ENCODE results near the gene GLIS1. TPM values are rescaled to one million over a fixed set of nuclear protein-coding genes. Genes with fewer than 3 reads are reported as not detected.

GLIS1 gene
- total and polyA plus RNA-seq, 2 donors: 0.42 to 2.0 TPM

DNA sequence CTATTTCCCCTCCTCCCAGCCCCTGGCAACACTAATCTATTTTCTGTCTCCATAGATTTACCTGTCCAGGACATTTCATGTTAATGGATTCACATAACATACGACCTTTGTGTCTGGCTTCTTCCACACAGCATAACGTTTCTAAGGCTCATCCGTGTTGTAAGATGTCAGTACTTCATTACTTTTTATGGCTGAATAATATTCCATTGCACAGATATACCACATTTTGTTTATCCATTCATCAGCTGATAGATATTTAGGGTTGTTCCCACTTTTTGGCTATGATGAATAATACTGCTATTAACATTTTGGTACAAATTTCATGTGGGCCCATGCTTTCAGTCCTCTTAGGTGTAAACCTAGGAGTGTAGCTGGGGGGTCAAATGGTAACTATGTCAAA lies 38.2 kb downstream of the GLIS1 start:
- Histone ChIP-seq H3K27ac (ENCODE audit: low read depth) (no peak overlapping the region), H3K4me3 (ENCODE audit: low read depth, low read length) (no peak overlapping the region), H3K36me3 (ENCODE audit: insufficient read depth) (no peaks in the 10 kb centered on the region), H3K4me1 (ENCODE audit: insufficient read depth) (no peaks in the 10 kb centered on the region)
- 98% methylated on average over 3 of the region's 3 CpGs for WGBS
- DNase-seq (ENCODE audit: extremely low spot score): no peak

DNA sequence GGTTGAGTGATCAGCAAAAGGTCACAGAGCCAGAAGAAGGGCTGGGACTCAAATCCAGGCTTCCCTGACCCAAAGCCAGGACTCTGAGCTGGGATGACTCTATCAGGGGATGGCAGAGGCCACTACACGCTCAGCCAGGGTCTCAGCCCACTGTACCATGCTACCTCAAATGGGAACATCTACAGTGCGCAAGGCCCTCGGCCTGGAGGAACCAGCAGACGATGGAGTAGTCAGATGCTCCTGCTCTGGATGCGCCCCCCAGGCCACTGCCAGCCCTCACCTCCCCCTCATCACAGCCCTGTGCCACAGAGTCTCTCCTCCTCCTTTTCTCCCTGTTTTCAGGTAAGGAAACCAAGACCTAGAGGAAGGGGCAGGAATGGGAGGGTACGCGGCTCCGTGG lies 39.0 kb downstream of the GLIS1 start:
- no peak overlapping the region for H3K27ac ChIP-seq (ENCODE audit: low read depth)
- H3K4me3 ChIP-seq (ENCODE audit: low read depth, low read length): no peak overlapping the region
- no peaks in the 10 kb centered on the region for H3K36me3 ChIP-seq (ENCODE audit: insufficient read depth)
- H3K4me1 ChIP-seq (ENCODE audit: insufficient read depth): no peaks in the 10 kb centered on the region
- no peak for DNase-seq (ENCODE audit: extremely low spot score)
- 95% methylated on average over 8 of the region's 8 CpGs for WGBS

DNA sequence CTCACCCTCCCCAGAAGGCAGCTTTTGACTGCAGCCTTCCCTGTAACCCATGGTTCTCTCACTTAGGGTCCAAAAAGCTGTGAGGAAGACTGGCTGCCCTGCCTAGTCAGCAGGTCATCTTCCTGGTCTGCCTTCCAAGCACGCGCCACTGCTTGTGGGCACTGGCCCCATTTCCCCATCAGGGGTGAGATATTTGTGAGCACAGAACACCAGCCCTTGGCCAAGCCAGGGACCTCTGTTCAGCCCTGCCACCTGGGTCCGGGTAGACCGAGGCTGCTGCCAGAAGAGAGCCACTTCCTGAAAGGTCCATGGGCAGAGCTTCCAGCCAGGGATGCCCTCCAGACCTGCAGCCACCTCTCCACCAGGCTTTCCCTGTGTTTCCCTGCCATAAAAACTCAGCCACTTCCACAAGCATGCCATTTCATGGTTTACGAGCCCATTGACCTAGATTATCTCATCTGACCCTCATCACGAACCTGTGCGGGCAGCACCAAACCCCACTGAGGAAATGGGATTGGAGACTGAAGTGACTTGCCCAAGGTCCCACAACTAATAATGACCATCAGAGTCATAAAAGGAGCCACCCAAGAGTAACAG lies 40.5 kb downstream of the GLIS1 start:
- 67% methylated on average over 7 of the region's 7 CpGs for WGBS
- Histone ChIP-seq H3K4me3 (ENCODE audit: low read depth, low read length) (no peak overlapping the region), H3K27ac (ENCODE audit: low read depth) (no peak overlapping the region), H3K4me1 (ENCODE audit: insufficient read depth) (no peaks in the 10 kb centered on the region), H3K36me3 (ENCODE audit: insufficient read depth) (no peaks in the 10 kb centered on the region)
- no peak for DNase-seq (ENCODE audit: extremely low spot score)

DNA sequence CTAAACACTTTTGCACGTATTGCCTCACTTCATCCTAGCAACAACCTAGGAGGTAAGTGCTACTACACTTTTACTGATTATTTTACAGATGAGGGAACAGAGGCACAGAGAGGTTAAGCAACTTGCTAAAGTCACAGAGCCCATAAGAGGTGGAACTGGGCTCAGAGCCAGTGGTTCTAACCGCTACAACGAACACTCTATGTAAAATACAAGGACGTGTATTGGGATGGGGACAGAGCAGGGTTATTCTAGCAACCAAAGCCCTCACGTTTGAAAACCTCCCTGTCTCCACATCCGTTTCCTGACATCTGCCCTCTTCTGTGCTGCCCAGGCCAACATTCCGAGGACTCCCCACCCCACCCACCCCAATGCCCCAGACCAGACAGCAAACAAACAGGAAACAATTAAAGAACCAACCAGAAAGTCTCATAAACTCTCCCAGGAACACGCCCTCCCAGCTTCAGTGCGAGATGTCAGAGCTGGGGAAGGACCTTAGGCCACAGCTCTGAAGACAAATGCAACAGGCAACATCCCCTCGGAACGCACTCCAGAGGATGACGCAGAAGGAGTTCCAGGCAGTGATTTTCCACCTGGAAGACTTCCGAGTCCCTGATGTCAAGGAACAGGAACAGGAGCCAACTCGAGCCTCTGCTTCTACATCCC lies 41.1 kb downstream of the GLIS1 start:
- DNase-seq (ENCODE audit: extremely low spot score): no peak
- H3K27ac ChIP-seq (ENCODE audit: low read depth): no peak overlapping the region
- no peaks in the 10 kb centered on the region for H3K36me3 ChIP-seq (ENCODE audit: insufficient read depth)
- no peaks in the 10 kb centered on the region for H3K4me1 ChIP-seq (ENCODE audit: insufficient read depth)
- WGBS: 30% methylated on average over 14 of the region's 14 CpGs
- no peak overlapping the region for H3K4me3 ChIP-seq (ENCODE audit: low read depth, low read length)

DNA sequence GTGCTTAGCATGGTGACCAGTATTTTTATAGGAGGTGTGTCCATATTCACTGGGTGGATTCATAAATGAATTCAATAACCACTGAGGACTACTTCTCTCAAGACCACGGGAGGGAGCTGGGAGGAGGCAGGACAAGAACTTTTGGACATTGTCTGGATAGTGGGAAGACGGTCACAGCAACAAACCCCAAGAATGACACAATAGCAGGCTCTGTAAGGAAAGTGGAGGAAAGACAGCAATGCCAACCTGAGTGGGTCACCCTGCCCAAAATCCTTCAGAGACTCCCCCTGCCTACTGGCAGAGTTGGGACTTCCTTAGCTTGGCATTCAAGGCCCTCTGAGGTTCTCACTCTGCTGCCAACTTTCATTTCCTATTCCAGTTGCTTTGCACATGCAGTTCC lies 42.0 kb downstream of the GLIS1 start:
- 87% methylated on average over 2 of the region's 2 CpGs for WGBS
- no peak overlapping the region for H3K4me3 ChIP-seq (ENCODE audit: low read depth, low read length)
- H3K36me3 ChIP-seq (ENCODE audit: insufficient read depth): no peaks in the 10 kb centered on the region
- DNase-seq (ENCODE audit: extremely low spot score): no peak
- H3K27ac ChIP-seq (ENCODE audit: low read depth): no peak overlapping the region
- H3K4me1 ChIP-seq (ENCODE audit: insufficient read depth): no peaks in the 10 kb centered on the region

DNA sequence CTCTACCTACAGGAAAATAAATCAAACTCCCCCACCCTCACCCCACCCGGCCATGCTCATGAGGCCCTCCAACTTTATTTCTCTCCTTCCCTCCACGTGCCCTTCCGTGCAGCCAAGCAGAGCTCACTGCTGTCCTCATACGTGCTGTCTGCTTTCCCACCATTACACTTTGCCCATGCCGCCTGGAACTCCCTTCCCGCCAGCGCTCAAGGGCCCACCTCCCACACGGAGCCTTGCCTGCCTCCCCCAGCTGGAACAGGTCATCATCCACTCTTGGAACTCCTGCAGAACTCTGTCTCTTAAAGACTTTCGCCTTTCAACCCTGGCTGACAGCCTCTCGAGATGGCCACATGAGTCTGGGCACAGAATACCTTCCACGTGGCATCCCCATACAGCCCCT lies 42.4 kb downstream of the GLIS1 start:
- H3K27ac ChIP-seq (ENCODE audit: low read depth): no peak overlapping the region
- no peaks in the 10 kb centered on the region for H3K4me1 ChIP-seq (ENCODE audit: insufficient read depth)
- WGBS: 91% methylated on average over 11 of the region's 11 CpGs

DNA sequence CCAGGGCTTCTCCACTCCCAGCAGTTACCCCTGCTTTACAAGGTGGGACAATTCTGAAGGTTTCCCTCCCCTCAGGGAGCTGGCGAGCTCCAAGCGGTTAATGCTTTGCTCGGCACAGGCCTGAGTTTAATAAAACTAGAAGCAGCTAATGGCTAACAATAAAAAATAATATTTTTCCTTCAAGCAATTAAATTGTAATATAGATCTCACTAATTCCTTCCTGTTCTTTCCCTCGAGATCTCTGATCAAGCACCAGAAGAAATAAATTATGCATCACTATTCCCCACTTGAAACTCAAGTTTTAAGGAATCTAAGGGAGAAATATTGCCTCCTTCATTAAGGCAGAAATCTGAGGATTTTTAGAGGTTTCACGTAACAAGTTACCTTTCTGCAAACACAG lies 42.9 kb downstream of the GLIS1 start:
- H3K36me3 ChIP-seq (ENCODE audit: insufficient read depth): no peaks in the 10 kb centered on the region
- WGBS: 93% methylated on average over 5 of the region's 5 CpGs
- H3K27ac ChIP-seq (ENCODE audit: low read depth): no peak overlapping the region
- no peak for DNase-seq (ENCODE audit: extremely low spot score)
- H3K4me1 ChIP-seq (ENCODE audit: insufficient read depth): no peaks in the 10 kb centered on the region
- H3K4me3 ChIP-seq (ENCODE audit: low read depth, low read length): no peak overlapping the region

More for the DNA sequence above, 42.4 kb downstream of the GLIS1 start:
- H3K4me3 ChIP-seq (ENCODE audit: low read depth, low read length): no peak overlapping the region
- DNase-seq (ENCODE audit: extremely low spot score): no peak
- H3K36me3 ChIP-seq (ENCODE audit: insufficient read depth): no peaks in the 10 kb centered on the region

DNA sequence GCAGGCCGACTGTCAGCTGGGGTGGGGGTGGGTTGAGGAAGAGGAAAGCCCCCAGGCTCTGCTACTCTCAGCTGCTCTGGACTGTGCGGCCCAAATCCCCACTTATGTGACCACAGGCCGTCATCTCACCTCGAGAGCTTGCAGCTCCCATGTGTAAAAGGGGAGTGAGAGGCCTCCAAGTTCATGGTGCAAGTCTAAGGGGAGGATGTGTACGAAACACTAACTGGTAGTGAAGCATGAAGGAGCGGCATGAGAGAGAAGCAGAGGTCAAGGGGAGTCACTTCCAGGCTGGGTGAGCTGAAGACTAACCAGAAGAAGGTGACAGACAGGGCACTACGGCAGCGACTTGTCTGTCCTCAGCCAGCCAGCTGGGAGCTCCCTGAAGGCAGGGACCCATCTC lies 43.8 kb downstream of the GLIS1 start:
- WGBS: 86% methylated on average over 8 of the region's 8 CpGs
- Histone ChIP-seq H3K27ac (ENCODE audit: low read depth) (no peak overlapping the region), H3K4me1 (ENCODE audit: insufficient read depth) (no peaks in the 10 kb centered on the region), H3K36me3 (ENCODE audit: insufficient read depth) (no peaks in the 10 kb centered on the region), H3K4me3 (ENCODE audit: low read depth, low read length) (no peak overlapping the region)
- DNase-seq (ENCODE audit: extremely low spot score): no peak

DNA sequence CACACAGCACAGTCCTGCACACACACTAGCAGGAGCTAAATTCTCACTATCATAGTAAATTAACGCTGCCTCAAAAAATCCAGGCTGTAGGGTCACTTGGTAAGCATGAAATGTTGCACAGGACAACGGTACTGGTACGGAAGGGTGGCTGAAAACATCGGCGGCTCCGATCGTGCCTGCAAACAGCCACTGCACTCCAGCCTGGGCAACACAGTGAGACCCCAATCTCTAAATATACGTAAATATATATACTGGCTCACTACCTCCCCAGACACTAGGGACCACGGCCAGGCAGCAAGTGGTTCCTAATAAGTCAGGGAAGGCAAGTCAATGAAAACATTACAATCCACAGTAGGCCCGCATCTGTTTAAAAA lies 44.3 kb downstream of the GLIS1 start:
- no peak for DNase-seq (ENCODE audit: extremely low spot score)
- 93% methylated on average over 10 of the region's 10 CpGs for WGBS
- no peaks in the 10 kb centered on the region for H3K36me3 ChIP-seq (ENCODE audit: insufficient read depth)

DNA sequence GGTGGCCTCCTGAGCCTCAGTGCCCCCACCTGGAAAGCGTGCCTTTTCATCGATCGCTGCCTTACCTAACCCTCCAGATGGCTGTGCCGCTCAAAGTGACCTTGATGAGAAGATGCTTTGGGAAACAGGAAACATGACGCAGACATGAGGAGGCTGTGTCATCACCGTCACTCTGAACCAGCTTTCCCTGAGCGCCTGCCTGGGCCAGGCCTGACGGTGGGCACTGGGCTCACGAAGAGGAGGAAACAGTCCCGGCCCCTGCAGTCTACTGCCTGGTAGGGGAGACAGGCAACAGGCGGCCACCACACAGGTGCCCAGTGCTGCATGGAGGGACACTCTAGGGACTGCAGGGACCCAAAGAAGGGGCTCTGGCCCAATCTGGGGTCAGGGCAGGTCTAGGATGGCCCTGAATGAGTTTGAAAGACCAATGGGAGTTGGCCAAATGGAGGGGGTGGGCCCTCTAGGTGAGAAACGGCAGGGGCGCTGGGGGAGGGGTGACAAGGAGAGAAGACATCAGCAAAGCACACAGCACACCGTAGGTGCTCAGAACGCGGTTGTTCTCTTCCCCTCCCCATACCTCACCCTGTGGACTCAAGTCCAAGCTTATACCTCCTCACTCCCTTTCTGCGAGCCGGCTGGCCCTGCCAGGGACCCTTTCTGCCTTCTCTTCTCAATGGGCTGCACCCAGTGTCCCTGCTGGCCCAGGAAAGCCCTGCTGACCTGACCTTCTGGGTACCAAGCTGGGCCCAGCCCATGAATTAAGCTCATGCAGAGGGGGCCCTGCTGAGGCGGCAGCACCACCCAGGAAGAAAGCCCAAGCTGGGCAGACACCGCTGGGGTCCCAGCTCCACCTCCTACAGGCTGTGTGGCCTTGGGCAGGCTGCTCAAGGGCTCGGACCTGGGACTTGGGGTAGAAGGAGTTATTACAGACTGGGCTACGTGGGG lies 44.9 kb downstream of the GLIS1 start:
- Histone ChIP-seq H3K4me1 (ENCODE audit: insufficient read depth) (no peaks in the 10 kb centered on the region), H3K27ac (ENCODE audit: low read depth) (no peak overlapping the region), H3K36me3 (ENCODE audit: insufficient read depth) (no peaks in the 10 kb centered on the region), H3K4me3 (ENCODE audit: low read depth, low read length) (no peak overlapping the region)
- WGBS: 88% methylated on average over 22 of the region's 22 CpGs
- DNase-seq (ENCODE audit: extremely low spot score): no peak

More for the DNA sequence above, 44.3 kb downstream of the GLIS1 start:
- H3K4me1 ChIP-seq (ENCODE audit: insufficient read depth): no peaks in the 10 kb centered on the region
- H3K4me3 ChIP-seq (ENCODE audit: low read depth, low read length): no peak overlapping the region
- no peak overlapping the region for H3K27ac ChIP-seq (ENCODE audit: low read depth)

DNA sequence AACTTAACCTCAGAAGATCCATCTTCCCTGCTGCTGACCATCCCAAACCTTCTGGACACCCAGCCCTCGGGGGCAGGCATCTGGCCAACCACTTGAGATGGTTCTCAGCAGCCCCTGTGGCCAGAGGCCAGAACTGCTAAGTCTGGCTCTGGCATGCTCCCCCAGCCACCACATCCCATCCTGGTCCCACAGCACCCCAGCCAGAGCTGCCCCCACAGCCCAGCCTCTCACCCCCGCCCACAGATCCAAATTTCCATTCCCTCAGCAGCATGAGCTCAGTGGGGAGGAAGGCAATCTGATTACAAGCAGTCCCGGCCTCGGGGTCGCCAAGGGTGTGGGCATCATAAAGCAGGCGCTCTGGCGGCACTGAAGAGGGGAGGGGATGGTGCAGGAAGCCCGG lies 45.6 kb downstream of the GLIS1 start:
- 55% methylated on average over 8 of the region's 8 CpGs for WGBS
- Histone ChIP-seq H3K36me3 (ENCODE audit: insufficient read depth) (no peaks in the 10 kb centered on the region), H3K4me1 (ENCODE audit: insufficient read depth) (no peaks in the 10 kb centered on the region), H3K27ac (ENCODE audit: low read depth) (no peak overlapping the region), H3K4me3 (ENCODE audit: low read depth, low read length) (no peak overlapping the region)
- DNase-seq (ENCODE audit: extremely low spot score): no peak

DNA sequence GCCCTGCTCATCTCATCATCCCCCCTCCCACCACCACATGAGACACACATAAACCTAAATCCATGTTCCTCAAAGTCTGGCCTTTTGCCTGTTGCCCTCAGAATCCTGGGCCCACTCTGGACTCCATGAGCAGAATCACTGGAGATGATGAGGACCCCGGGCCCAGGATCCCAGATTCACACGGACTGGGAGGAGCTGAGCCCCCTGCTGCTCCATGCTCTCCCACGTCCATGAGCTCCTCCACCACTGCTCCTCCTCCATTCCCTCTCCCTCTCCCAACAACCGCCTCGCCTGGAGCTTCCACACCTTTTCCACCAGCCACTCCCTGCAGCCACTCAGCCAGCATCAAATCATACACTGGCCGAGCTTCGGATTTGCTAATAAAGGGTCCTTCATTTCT lies 47.6 kb downstream of the GLIS1 start:
- WGBS: 84% methylated on average over 7 of the region's 7 CpGs
- Histone ChIP-seq H3K4me3 (ENCODE audit: low read depth, low read length) (no peak overlapping the region), H3K27ac (ENCODE audit: low read depth) (no peak overlapping the region), H3K4me1 (ENCODE audit: insufficient read depth) (no peaks in the 10 kb centered on the region), H3K36me3 (ENCODE audit: insufficient read depth) (no peaks in the 10 kb centered on the region)
- no peak for DNase-seq (ENCODE audit: extremely low spot score)

DNA sequence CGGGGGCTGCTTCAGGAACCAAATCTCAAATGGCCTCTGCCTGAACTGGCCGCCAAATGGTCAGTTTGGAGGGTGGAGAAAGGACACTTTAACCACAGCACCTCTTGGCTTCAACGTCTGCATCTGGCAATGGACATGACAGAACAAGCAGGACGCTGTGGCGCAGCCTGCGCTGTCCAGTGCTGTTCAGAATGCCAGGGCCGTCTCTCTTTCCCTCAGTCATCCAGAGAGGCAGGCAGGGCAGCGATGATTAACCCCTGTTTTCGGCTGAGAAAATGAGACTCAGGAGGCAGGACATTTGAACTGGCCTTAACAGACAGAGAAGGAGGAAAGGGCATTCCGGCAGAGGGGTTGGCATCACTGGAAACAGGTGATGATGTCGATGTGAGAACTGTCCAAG lies 48.6 kb downstream of the GLIS1 start:
- no peaks in the 10 kb centered on the region for H3K36me3 ChIP-seq (ENCODE audit: insufficient read depth)
- no peak for DNase-seq (ENCODE audit: extremely low spot score)
- WGBS: 92% methylated on average over 11 of the region's 11 CpGs
- H3K4me3 ChIP-seq (ENCODE audit: low read depth, low read length): no peak overlapping the region
- no peak overlapping the region for H3K27ac ChIP-seq (ENCODE audit: low read depth)
- H3K4me1 ChIP-seq (ENCODE audit: insufficient read depth): no peaks in the 10 kb centered on the region
